SK-N-SH (cell line): ENCODE data around the gene CDC73. TPM values are rescaled to one million over a fixed set of nuclear protein-coding genes. Genes with fewer than 3 reads are reported as not detected.

ENCODE experiments used
- CTCF ChIA-PET: fragments of 300-600, 350-600 bp; formaldehyde crosslinking; extraction: SDS; loops from one replicate; lab custom pipeline; 2021; lab: Yijun Ruan, JAX
- POLR2A ChIA-PET: fragments of 350-600 bp; sonication (Branson Sonifier 250); formaldehyde crosslinking; extraction: SDS; loops from one replicate; lab custom pipeline; 2020; ENCODE audit warnings: antibody characterized with exemption, inconsistent platforms; lab: Yijun Ruan, JAX
- DNase-seq: peaks from one replicate; pipeline ENCODE4 v3.0.0; 2012
- H2AFZ ChIP-seq: fragments of 200-600 bp; sonication (generic); 2 replicates; pipeline ENCODE4 v1.8.1; 2016; ENCODE audit warnings: antibody characterized with exemption, mild to moderate bottlenecking, low read depth
- H3F3A ChIP-seq: fragments of 200-600 bp; sonication (generic); replicated peaks from 2 replicates; pipeline ENCODE3; 2016; ENCODE audit warnings: antibody characterized with exemption, mild to moderate bottlenecking; ENCODE audit not compliant: insufficient read depth
- H3K27ac ChIP-seq, 2 experiments: fragments of 200-500 bp in 1 of 2; fragments of 200-600 bp in 1 of 2; sonication (Bioruptor generic) in 1 of 2; sonication (generic), shearing (Covaris generic) in 1 of 2; 2 replicates each; pipeline versions ENCODE4 v1.5.1 to v1.6.1; 2014 to 2016; ENCODE audit warnings: low read depth in 2 of 2, inconsistent platforms in 1 of 2, low read length in 1 of 2, mild to moderate bottlenecking in 1 of 2, mixed read lengths in 1 of 2
- H3K27me3 ChIP-seq: fragments of 200-600 bp; sonication (generic), shearing (Covaris generic); 2 replicates; pipeline ENCODE4 v1.6.1; 2016; ENCODE audit warnings: mixed run types; ENCODE audit not compliant: insufficient read depth
- H3K36me3 ChIP-seq, 2 experiments: fragments of 200-500 bp in 1 of 2; fragments of 200-600 bp in 1 of 2; sonication (Bioruptor generic) in 1 of 2; sonication (generic) in 1 of 2; replicated peaks in 1 of 2; 2 replicates each; pipeline versions ENCODE3 to v1.5.1; 2014 to 2016; ENCODE audit warnings: low read length in 1 of 2, mild to moderate bottlenecking in 1 of 2; ENCODE audit not compliant: insufficient read depth in 2 of 2, control insufficient read depth in 1 of 2
- H3K4me1 ChIP-seq, 2 experiments: fragments of 200-500 bp in 1 of 2; fragments of 200-600 bp in 1 of 2; sonication (Bioruptor generic) in 1 of 2; sonication (generic), shearing (Covaris generic) in 1 of 2; 2 replicates each; pipeline versions ENCODE4 v1.5.1 to v1.6.1; 2014 to 2016; ENCODE audit warnings: low read depth in 1 of 2, low read length in 1 of 2, mixed run types in 1 of 2; ENCODE audit not compliant: insufficient read depth in 2 of 2, control insufficient read depth in 1 of 2
- H3K4me2 ChIP-seq: fragments of 200-600 bp; sonication (generic), shearing (Covaris generic); 2 replicates; pipeline ENCODE4 v1.6.1; 2017; ENCODE audit warnings: mixed run types
- H3K4me3 ChIP-seq, 2 experiments: fragments of 200-500 bp in 1 of 2; fragments of 200-600 bp in 1 of 2; sonication (Bioruptor generic) in 1 of 2; sonication (generic), shearing (Covaris generic) in 1 of 2; 2 replicates each; pipeline versions ENCODE4 v1.5.1 to v1.8.1; 2014 to 2016; ENCODE audit warnings: low read depth in 2 of 2, inconsistent platforms in 1 of 2, low read length in 1 of 2, mild to moderate bottlenecking in 1 of 2, mixed read lengths in 1 of 2, moderate library complexity in 1 of 2
- H3K79me2 ChIP-seq: fragments of 200-600 bp; sonication (generic); 2 replicates; pipeline ENCODE4 v1.8.1; 2017; ENCODE audit warnings: mild to moderate bottlenecking; ENCODE audit not compliant: insufficient read depth
- H3K9ac ChIP-seq: fragments of 200-600 bp; sonication (generic); 2 replicates; pipeline ENCODE4 v1.6.1; 2017; ENCODE audit warnings: mixed run types
- H3K9me2 ChIP-seq: fragments of 200-600 bp; sonication (generic); 2 replicates; pipeline ENCODE4 v1.6.1; 2017; ENCODE audit warnings: mixed run types
- H3K9me3 ChIP-seq: fragments of 200-600 bp; sonication (generic); 2 replicates; pipeline ENCODE4 v1.6.1; 2017; ENCODE audit warnings: mixed run types, mild to moderate bottlenecking, moderate library complexity
- H4K20me1 ChIP-seq: fragments of 200-600 bp; sonication (generic); 2 replicates; pipeline ENCODE4 v1.6.1; 2017; ENCODE audit warnings: mild to moderate bottlenecking, mixed run types; ENCODE audit not compliant: insufficient read depth
- CHD2 ChIP-seq: fragments of 150-350 bp; IDR thresholded peaks from 2 replicates; pipeline ENCODE4 v1.6.1; 2018; ENCODE audit warnings: low read length; ENCODE audit not compliant: partially characterized antibody
- ELF1 ChIP-seq: IDR thresholded peaks from 2 replicates; pipeline ENCODE4 v1.4.0; 2012
- EP300 ChIP-seq, 2 experiments: IDR thresholded peaks; 2 replicates each; pipeline versions ENCODE4 v1.4.0 to v1.6.1; 2012; ENCODE audit warnings: borderline replicate concordance in 1 of 2, low read depth in 1 of 2, low read length in 1 of 2
- FOSL2 ChIP-seq: IDR thresholded peaks from 2 replicates; pipeline ENCODE4 v1.4.0; 2012; ENCODE audit warnings: low read depth, mild to moderate bottlenecking, moderate library complexity, borderline replicate concordance
- GABPA ChIP-seq: IDR thresholded peaks from 2 replicates; pipeline ENCODE4 v1.4.0; 2012; ENCODE audit warnings: low read depth, mild to moderate bottlenecking
- GATA2 ChIP-seq: sonication (generic); formaldehyde crosslinking; IDR thresholded peaks from 2 replicates; pipeline ENCODE4 v1.5.0; 2020; ENCODE audit warnings: mild to moderate bottlenecking, missing genetic modification reagents
- JUND ChIP-seq: IDR thresholded peaks from 2 replicates; pipeline ENCODE4 v1.4.0; 2012
- MEF2A ChIP-seq: IDR thresholded peaks from 2 replicates; pipeline ENCODE4 v1.4.0; 2012; ENCODE audit warnings: low read depth, borderline replicate concordance
- MXI1 ChIP-seq: IDR thresholded peaks from 2 replicates; pipeline ENCODE4 v1.6.1; 2012; ENCODE audit warnings: mild to moderate bottlenecking, low read depth, low read length, improper control_type of control experiment
- NRF1 ChIP-seq: IDR thresholded peaks from 2 replicates; pipeline ENCODE4 v1.6.1; 2012; ENCODE audit warnings: low read depth, mild to moderate bottlenecking, low read length
- PBX3 ChIP-seq: IDR thresholded peaks from 2 replicates; pipeline ENCODE4; 2012
- POLR2AphosphoS5 ChIP-seq: IDR thresholded peaks from 2 replicates; pipeline ENCODE4 v1.6.1; 2012; ENCODE audit warnings: low read depth, low read length
- RAD21 ChIP-seq: IDR thresholded peaks from 2 replicates; pipeline ENCODE4 v1.6.1; 2012; ENCODE audit warnings: mild to moderate bottlenecking, low read length
- RCOR1 ChIP-seq: fragments of 150-350 bp; IDR thresholded peaks from 2 replicates; pipeline ENCODE4 v1.6.1; 2017; ENCODE audit warnings: antibody characterized with exemption, low read length
- RFX5 ChIP-seq: IDR thresholded peaks from 2 replicates; pipeline ENCODE4 v1.6.1; 2012; ENCODE audit warnings: mild to moderate bottlenecking, improper control_type of control experiment, low read length
- RXRA ChIP-seq: IDR thresholded peaks from 2 replicates; pipeline ENCODE4 v1.4.0; 2012; ENCODE audit warnings: low read depth, mild to moderate bottlenecking, borderline replicate concordance
- SMC3 ChIP-seq: IDR thresholded peaks from 2 replicates; pipeline ENCODE4 v1.6.1; 2012; ENCODE audit warnings: low read depth, low read length, improper control_type of control experiment
- TEAD4 ChIP-seq: IDR thresholded peaks from 2 replicates; pipeline ENCODE4 v1.4.0; 2012; ENCODE audit warnings: mild to moderate bottlenecking, borderline replicate concordance; ENCODE audit not compliant: insufficient read depth
- YY1 ChIP-seq: IDR thresholded peaks from 2 replicates; pipeline ENCODE4 v1.4.0; 2012; ENCODE audit warnings: low read depth, mild to moderate bottlenecking
- WGBS: methylation state at CpG from one replicate; pipeline ENCODE4 v1.1.6; 2017; ENCODE audit warnings: low lambda C conversion rate; 5-methylcytosine and 5-hydroxymethylcytosine counted together
- polyA plus RNA-seq, 3 experiments: library from polyadenylated mRNA; depleted of rRNA; stranded (reverse); fragments of >200 nt; gene quantifications; 2 replicates each; pipeline ENCODE4 v1.2.3, GENCODE V29; 2012
- TF ChIP-seq, protein P1 (sequence below): fragments of 150-350 bp; IDR thresholded peaks from 2 replicates; pipeline ENCODE4 v1.6.1; 2016; ENCODE audit warnings: mild to moderate bottlenecking, low read depth, low read length
- TF ChIP-seq, protein P2 (sequence below): IDR thresholded peaks from 2 replicates; pipeline ENCODE4 v1.4.0; 2012; ENCODE audit warnings: low read depth, borderline replicate concordance
- TF ChIP-seq, protein P3 (sequence below): IDR thresholded peaks from 2 replicates; pipeline ENCODE4 v1.4.0; 2012; ENCODE audit warnings: low read depth, borderline replicate concordance
- TF ChIP-seq, protein P4 (sequence below): fragments of 200-600 bp; sonication (generic); IDR thresholded peaks from 2 replicates; pipeline ENCODE4 v1.6.1; 2017; ENCODE audit warnings: antibody characterized with exemption, mild to moderate bottlenecking, moderate library complexity
- TF ChIP-seq, protein P5 (sequence below): fragments of 150-350 bp; IDR thresholded peaks from 2 replicates; pipeline ENCODE4 v1.6.1; 2017; ENCODE audit warnings: antibody characterized with exemption, low read length, low read depth, borderline replicate concordance

The CDC73 gene
- polyA plus RNA-seq, 1 of the 3 experiments (the other 2 are of a cell fraction): 13.4 TPM

DNA sequence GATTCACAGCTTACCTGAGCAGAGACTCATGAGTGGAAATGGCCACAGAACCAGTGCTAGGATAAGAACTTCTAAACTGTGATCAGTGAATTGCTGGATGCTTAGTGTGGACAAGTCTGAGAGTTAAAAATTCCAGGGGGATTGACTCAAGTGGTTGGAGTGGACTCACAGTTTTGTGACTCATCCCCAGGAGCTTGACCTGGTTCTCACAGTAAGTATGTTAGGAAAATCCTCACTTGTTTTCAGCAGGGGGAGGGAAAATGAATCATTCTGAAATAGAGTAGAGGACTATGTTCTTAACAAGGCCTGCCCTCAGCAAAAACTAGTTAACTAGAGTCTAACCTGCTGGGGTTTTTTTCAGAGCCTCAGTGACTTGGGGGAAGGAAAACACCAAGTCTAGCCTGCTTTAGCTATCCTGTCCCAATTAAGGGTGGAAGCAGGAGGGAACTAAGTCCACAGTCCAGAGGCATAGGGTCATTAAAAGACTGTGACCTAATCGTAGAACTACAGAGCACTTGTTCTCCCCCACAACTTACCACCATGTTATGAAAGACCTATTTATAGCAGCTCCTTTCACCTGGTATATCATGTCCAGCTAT is 6.1 kb upstream of the CDC73 start:
- H3K79me2 ChIP-seq: no peaks in the 10 kb centered on the region
- H3K4me3 ChIP-seq: no peak overlapping the region
- peak; percentile 11 for DNase-seq
- H3K27me3 ChIP-seq: no peaks in the 10 kb centered on the region
- no peaks in the 10 kb centered on the region for H3K9me2 ChIP-seq
- peaks cover 5% of the 10 kb centered on the region for H3F3A ChIP-seq
- H4K20me1 ChIP-seq: no peaks in the 10 kb centered on the region
- peaks cover 2 to 14% of the 10 kb centered on the region in 2 experiments; a peak in 3 of 4 replicates for H3K4me1 ChIP-seq
- ChIA-PET CTCF (interaction anchor here (0.6 to 0.8 kb wide), 2 partner anchors 308 to 638 kb away, joined by 3 to 4 read pairs; no protein-coding TSS in a partner anchor), POLR2A (no interaction called here)
- H3K4me2 ChIP-seq: no peak overlapping the region
- H3K36me3 ChIP-seq: no peaks in the 10 kb centered on the region
- peak overlapping the region; percentile 29 to 84; a peak in 3 of 4 replicates for H3K27ac ChIP-seq
- no peak overlapping the region for H3K9ac ChIP-seq
- no peaks in the 10 kb centered on the region for H3K9me3 ChIP-seq
- WGBS: 33% methylated on average over 1 of the region's 1 CpG
- peak overlapping the region; percentile 61; the same call in 1 of the 2 replicates for H2AFZ ChIP-seq
- TF ChIP-seq NRF1 (no peak), RCOR1 (no peak), RAD21 (no peak), RFX5 (no peak), EP300 (IDR thresholded peaks at IDR 0.05; ENCODE audit: borderline replicate concordance in 1 of 2, low read depth in 1 of 2, low read length in 1 of 2) (peak in 1 of 2 experiments; percentile 44; a peak in 1 of 4 replicates), JUND (peak; percentile 93), ELF1 (no peak), SMC3 (no peak), RXRA (peak; percentile 59; the same call in 1 of the 2 replicates), CHD2 (no peak), GATA2 (no peak), GABPA (no peak), MXI1 (no peak), POLR2AphosphoS5 (peak; percentile 72; the same call in 1 of the 2 replicates), PBX3 (peak; percentile 47; the same call in 1 of the 2 replicates), MEF2A (no peak), TEAD4 (peak; percentile 85), YY1 (no peak), FOSL2 (peak; percentile 99)
- TF ChIP-seq, protein P1, sequence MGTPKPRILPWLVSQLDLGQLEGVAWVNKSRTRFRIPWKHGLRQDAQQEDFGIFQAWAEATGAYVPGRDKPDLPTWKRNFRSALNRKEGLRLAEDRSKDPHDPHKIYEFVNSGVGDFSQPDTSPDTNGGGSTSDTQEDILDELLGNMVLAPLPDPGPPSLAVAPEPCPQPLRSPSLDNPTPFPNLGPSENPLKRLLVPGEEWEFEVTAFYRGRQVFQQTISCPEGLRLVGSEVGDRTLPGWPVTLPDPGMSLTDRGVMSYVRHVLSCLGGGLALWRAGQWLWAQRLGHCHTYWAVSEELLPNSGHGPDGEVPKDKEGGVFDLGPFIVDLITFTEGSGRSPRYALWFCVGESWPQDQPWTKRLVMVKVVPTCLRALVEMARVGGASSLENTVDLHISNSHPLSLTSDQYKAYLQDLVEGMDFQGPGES: no peak
- TF ChIP-seq, protein P2, sequence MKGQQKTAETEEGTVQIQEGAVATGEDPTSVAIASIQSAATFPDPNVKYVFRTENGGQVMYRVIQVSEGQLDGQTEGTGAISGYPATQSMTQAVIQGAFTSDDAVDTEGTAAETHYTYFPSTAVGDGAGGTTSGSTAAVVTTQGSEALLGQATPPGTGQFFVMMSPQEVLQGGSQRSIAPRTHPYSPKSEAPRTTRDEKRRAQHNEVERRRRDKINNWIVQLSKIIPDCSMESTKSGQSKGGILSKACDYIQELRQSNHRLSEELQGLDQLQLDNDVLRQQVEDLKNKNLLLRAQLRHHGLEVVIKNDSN: no peak
- TF ChIP-seq, protein P3, sequence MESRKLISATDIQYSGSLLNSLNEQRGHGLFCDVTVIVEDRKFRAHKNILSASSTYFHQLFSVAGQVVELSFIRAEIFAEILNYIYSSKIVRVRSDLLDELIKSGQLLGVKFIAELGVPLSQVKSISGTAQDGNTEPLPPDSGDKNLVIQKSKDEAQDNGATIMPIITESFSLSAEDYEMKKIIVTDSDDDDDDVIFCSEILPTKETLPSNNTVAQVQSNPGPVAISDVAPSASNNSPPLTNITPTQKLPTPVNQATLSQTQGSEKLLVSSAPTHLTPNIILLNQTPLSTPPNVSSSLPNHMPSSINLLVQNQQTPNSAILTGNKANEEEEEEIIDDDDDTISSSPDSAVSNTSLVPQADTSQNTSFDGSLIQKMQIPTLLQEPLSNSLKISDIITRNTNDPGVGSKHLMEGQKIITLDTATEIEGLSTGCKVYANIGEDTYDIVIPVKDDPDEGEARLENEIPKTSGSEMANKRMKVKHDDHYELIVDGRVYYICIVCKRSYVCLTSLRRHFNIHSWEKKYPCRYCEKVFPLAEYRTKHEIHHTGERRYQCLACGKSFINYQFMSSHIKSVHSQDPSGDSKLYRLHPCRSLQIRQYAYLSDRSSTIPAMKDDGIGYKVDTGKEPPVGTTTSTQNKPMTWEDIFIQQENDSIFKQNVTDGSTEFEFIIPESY: no peak
- TF ChIP-seq, protein P4, sequence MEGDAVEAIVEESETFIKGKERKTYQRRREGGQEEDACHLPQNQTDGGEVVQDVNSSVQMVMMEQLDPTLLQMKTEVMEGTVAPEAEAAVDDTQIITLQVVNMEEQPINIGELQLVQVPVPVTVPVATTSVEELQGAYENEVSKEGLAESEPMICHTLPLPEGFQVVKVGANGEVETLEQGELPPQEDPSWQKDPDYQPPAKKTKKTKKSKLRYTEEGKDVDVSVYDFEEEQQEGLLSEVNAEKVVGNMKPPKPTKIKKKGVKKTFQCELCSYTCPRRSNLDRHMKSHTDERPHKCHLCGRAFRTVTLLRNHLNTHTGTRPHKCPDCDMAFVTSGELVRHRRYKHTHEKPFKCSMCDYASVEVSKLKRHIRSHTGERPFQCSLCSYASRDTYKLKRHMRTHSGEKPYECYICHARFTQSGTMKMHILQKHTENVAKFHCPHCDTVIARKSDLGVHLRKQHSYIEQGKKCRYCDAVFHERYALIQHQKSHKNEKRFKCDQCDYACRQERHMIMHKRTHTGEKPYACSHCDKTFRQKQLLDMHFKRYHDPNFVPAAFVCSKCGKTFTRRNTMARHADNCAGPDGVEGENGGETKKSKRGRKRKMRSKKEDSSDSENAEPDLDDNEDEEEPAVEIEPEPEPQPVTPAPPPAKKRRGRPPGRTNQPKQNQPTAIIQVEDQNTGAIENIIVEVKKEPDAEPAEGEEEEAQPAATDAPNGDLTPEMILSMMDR: no peak
- TF ChIP-seq, protein P5, sequence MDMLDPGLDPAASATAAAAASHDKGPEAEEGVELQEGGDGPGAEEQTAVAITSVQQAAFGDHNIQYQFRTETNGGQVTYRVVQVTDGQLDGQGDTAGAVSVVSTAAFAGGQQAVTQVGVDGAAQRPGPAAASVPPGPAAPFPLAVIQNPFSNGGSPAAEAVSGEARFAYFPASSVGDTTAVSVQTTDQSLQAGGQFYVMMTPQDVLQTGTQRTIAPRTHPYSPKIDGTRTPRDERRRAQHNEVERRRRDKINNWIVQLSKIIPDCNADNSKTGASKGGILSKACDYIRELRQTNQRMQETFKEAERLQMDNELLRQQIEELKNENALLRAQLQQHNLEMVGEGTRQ: no peak
